IMR-90 (cell line): ENCODE results near the gene TMEM253.

Experiments used
- CTCF ChIP-seq: conservative IDR thresholded peaks from 2 replicates; pipeline ENCODE4 v1.5.1; 2012; ENCODE audit warnings: mild to moderate bottlenecking, low read depth, low read length, improper control_type of control experiment
- POLR2A ChIP-seq: IDR thresholded peaks from 2 replicates; pipeline ENCODE4 v1.6.1; 2012; ENCODE audit warnings: mild to moderate bottlenecking, low read depth, low read length

- TF ChIP-seq CTCF, result no peak
- peak; percentile 63; the same call in 1 of the 2 replicates for TF ChIP-seq POLR2A
Measured at GRCh38 chr14:21087294-21088091, 13.4 kb upstream of the TMEM253 start.
